BLaER1 treated with 17β-estradiol and CSF1 and Interleukin-3, amounts not matched to agents 10 nM and 100 nM (cell line): ENCODE measurements around the gene UTRN.

ENCODE experiments used
- H3K27ac ChIP-seq, 11 experiments: shearing (Covaris generic); formaldehyde crosslinking; 2 replicates each; pipeline ENCODE4 v1.8.1; 2022
- H3K27me3 ChIP-seq, 11 experiments: shearing (Covaris generic); formaldehyde crosslinking; 2 replicates each; pipeline ENCODE4 v1.8.1; 2022
- H3K36me3 ChIP-seq, 11 experiments: shearing (Covaris generic); formaldehyde crosslinking; 2 replicates each; pipeline ENCODE4 v1.8.1; 2022
- H3K4me1 ChIP-seq, 10 experiments: shearing (Covaris generic); formaldehyde crosslinking; 2 replicates each; pipeline ENCODE4 v1.8.1; 2022
- H3K4me2 ChIP-seq, 11 experiments: shearing (Covaris generic); formaldehyde crosslinking; 2 replicates each; pipeline ENCODE4 v1.8.1; 2022
- H3K4me3 ChIP-seq, 10 experiments: shearing (Covaris generic); formaldehyde crosslinking; 2 replicates each; pipeline ENCODE4 v1.8.1; 2022
- H3K9ac ChIP-seq, 11 experiments: shearing (Covaris generic); formaldehyde crosslinking; 2 replicates each; pipeline ENCODE4 v1.8.1; 2022
- H3K9me3 ChIP-seq, 11 experiments: shearing (Covaris generic); formaldehyde crosslinking; replicated peaks in 1 of 11; 2 replicates each; pipeline ENCODE4 v1.8.1; 2022
- H4K20me1 ChIP-seq, 11 experiments: shearing (Covaris generic); formaldehyde crosslinking; 2 replicates each; pipeline ENCODE4 v1.8.1; 2022
- Cebpa-rat ChIP-seq, 11 experiments: shearing (Covaris generic); IDR thresholded peaks; 2 replicates each; pipeline ENCODE4 v1.8.1; 2022

The UTRN gene

GRCh38 chr6:144262470-144263369, 22.4 kb upstream of the UTRN start:
- Histone ChIP-seq H3K9ac (no peak overlapping the region), H3K27ac (no peak overlapping the region), H3K36me3 (no peaks in the 10 kb centered on the region), H3K4me1 (peaks cover 0 to 18% (median 0%) of the 10 kb centered on the region in 10 experiments; a peak in 7 of 20 replicates), H3K4me2 (no peak overlapping the region), H3K27me3 (no peaks in the 10 kb centered on the region), H3K9me3 (peaks cover 0 to 9% (median 6%) of the 10 kb centered on the region in 11 experiments; a peak in 10 of 22 replicates), H4K20me1 (no peaks in the 10 kb centered on the region), H3K4me3 (no peak overlapping the region)
- TF ChIP-seq Cebpa-rat (IDR thresholded peaks at IDR 0.05): no peak

- H3K27me3 ChIP-seq: no peaks in the 10 kb centered on the region
- no peaks in the 10 kb centered on the region for H3K36me3 ChIP-seq
- no peak overlapping the region for H3K4me3 ChIP-seq
- TF ChIP-seq Cebpa-rat (IDR thresholded peaks at IDR 0.05): no peak
- H3K27ac ChIP-seq: no peak overlapping the region
- H3K4me1 ChIP-seq: peaks cover 0 to 18% (median 0%) of the 10 kb centered on the region in 10 experiments; a peak in 7 of 20 replicates
- H4K20me1 ChIP-seq: no peaks in the 10 kb centered on the region
- peaks cover 0 to 9% (median 6%) of the 10 kb centered on the region in 11 experiments; a peak in 10 of 22 replicates for H3K9me3 ChIP-seq
- no peak overlapping the region for H3K9ac ChIP-seq
- no peak overlapping the region for H3K4me2 ChIP-seq
Observed at GRCh38 chr6:144263786-144264185, 21.3 kb upstream of the UTRN start.

GRCh38 chr6:144264270-144265060, 20.7 kb upstream of the UTRN start:
- no peaks in the 10 kb centered on the region for H3K36me3 ChIP-seq
- peaks cover 0 to 9% (median 6%) of the 10 kb centered on the region in 11 experiments; a peak in 10 of 22 replicates for H3K9me3 ChIP-seq
- H3K9ac ChIP-seq: no peak overlapping the region
- H3K4me2 ChIP-seq: peak overlapping the region in 4 of 11 experiments; percentile 10 to 19 (median 15); a peak in 2 of 22 replicates
- no peak for TF ChIP-seq Cebpa-rat (IDR thresholded peaks at IDR 0.05)
- no peaks in the 10 kb centered on the region for H3K27me3 ChIP-seq
- H3K4me1 ChIP-seq: peaks cover 0 to 18% (median 0%) of the 10 kb centered on the region in 10 experiments; a peak in 7 of 20 replicates
- no peaks in the 10 kb centered on the region for H4K20me1 ChIP-seq
- H3K27ac ChIP-seq: no peak overlapping the region
- H3K4me3 ChIP-seq: no peak overlapping the region

GRCh38 chr6:144265061-144265357, 20.1 kb upstream of the UTRN start:
- Histone ChIP-seq H3K9ac (no peak overlapping the region), H3K27ac (no peak overlapping the region)

GRCh38 chr6:144265390-144265789, 19.7 kb upstream of the UTRN start:
- Histone ChIP-seq H3K4me3 (no peak overlapping the region), H3K9ac (no peak overlapping the region), H3K4me2 (peak overlapping the region in 4 of 11 experiments; percentile 10 to 56 (median 34); a peak in 4 of 22 replicates)

More at GRCh38 chr6:144265061-144265357, 20.1 kb upstream of the UTRN start:
- Histone ChIP-seq H3K4me2 (peak overlapping the region in 4 of 11 experiments; percentile 10 to 19 (median 15); a peak in 2 of 22 replicates), H4K20me1 (no peaks in the 10 kb centered on the region), H3K9me3 (peaks cover 0 to 9% (median 6%) of the 10 kb centered on the region in 11 experiments; a peak in 10 of 22 replicates), H3K27me3 (no peaks in the 10 kb centered on the region), H3K4me3 (no peak overlapping the region), H3K4me1 (peaks cover 0 to 18% (median 0%) of the 10 kb centered on the region in 10 experiments; a peak in 7 of 20 replicates), H3K36me3 (no peaks in the 10 kb centered on the region)
- TF ChIP-seq Cebpa-rat (IDR thresholded peaks at IDR 0.05): no peak

GRCh38 chr6:144266091-144266649, 19.0 kb upstream of the UTRN start:
- H3K9ac ChIP-seq: no peak overlapping the region
- no peaks in the 10 kb centered on the region for H3K36me3 ChIP-seq
- peaks cover 0 to 18% (median 0%) of the 10 kb centered on the region in 10 experiments; a peak in 7 of 20 replicates for H3K4me1 ChIP-seq
- no peak overlapping the region for H3K4me3 ChIP-seq
- no peak for TF ChIP-seq Cebpa-rat (IDR thresholded peaks at IDR 0.05)
- H4K20me1 ChIP-seq: no peaks in the 10 kb centered on the region
- no peak overlapping the region for H3K27ac ChIP-seq
- peak overlapping the region in 3 of 11 experiments; percentile 16 to 56 (median 51); a peak in 6 of 22 replicates for H3K4me2 ChIP-seq
- H3K9me3 ChIP-seq: peaks cover 5 to 15% (median 13%) of the 10 kb centered on the region in 11 experiments
- H3K27me3 ChIP-seq: no peaks in the 10 kb centered on the region

More at GRCh38 chr6:144265390-144265789, 19.7 kb upstream of the UTRN start:
- H4K20me1 ChIP-seq: no peaks in the 10 kb centered on the region
- H3K4me1 ChIP-seq: peaks cover 0 to 18% (median 0%) of the 10 kb centered on the region in 10 experiments; a peak in 7 of 20 replicates
- H3K27ac ChIP-seq: no peak overlapping the region
- no peak for TF ChIP-seq Cebpa-rat (IDR thresholded peaks at IDR 0.05)
- no peaks in the 10 kb centered on the region for H3K27me3 ChIP-seq
- H3K9me3 ChIP-seq: peaks cover 0 to 9% (median 6%) of the 10 kb centered on the region in 11 experiments; a peak in 12 of 22 replicates
- H3K36me3 ChIP-seq: no peaks in the 10 kb centered on the region

- H3K4me1 ChIP-seq: peaks cover 0 to 18% (median 0%) of the 10 kb centered on the region in 10 experiments; a peak in 7 of 20 replicates
- H3K9ac ChIP-seq: no peak overlapping the region
- no peak overlapping the region for H3K4me3 ChIP-seq
- no peak overlapping the region for H3K4me2 ChIP-seq
- no peaks in the 10 kb centered on the region for H4K20me1 ChIP-seq
- no peaks in the 10 kb centered on the region for H3K27me3 ChIP-seq
- no peaks in the 10 kb centered on the region for H3K36me3 ChIP-seq
- peaks cover 4 to 16% (median 14%) of the 10 kb centered on the region in 11 experiments; a peak in 21 of 22 replicates for H3K9me3 ChIP-seq
- H3K27ac ChIP-seq: no peak overlapping the region
- TF ChIP-seq Cebpa-rat (IDR thresholded peaks at IDR 0.05): no peak
Observed at GRCh38 chr6:144268794-144269349, 16.3 kb upstream of the UTRN start.

- Histone ChIP-seq H3K27ac (no peak overlapping the region), H3K4me3 (no peak overlapping the region), H3K9ac (no peak overlapping the region), H3K36me3 (no peaks in the 10 kb centered on the region), H3K27me3 (peaks cover 0 to 9% (median 2%) of the 10 kb centered on the region in 11 experiments; a peak in 11 of 22 replicates), H3K9me3 (no peaks in the 10 kb centered on the region), H4K20me1 (no peaks in the 10 kb centered on the region), H3K4me1 (no peaks in the 10 kb centered on the region), H3K4me2 (no peak overlapping the region)
- TF ChIP-seq Cebpa-rat (IDR thresholded peaks at IDR 0.05): no peak
Observed at GRCh38 chr6:144277174-144277573, 8.0 kb upstream of the UTRN start.
